PC-3 (cell line): ENCODE data around the gene LRP5.

Source experiments
- CTCF ChIP-seq: fragments of 300-600 bp; sonication (generic); conservative IDR thresholded peaks from 2 replicates; pipeline ENCODE4 v1.5.1; 2017; ENCODE audit warnings: antibody characterized with exemption, low read depth, mild to moderate bottlenecking, low read length
- EZH2phosphoT487 ChIP-seq: fragments of 300-600 bp; sonication (generic); IDR thresholded peaks from 2 replicates; pipeline ENCODE4 v1.6.1; 2018; ENCODE audit warnings: mild to moderate bottlenecking, antibody characterized with exemption, low read length, borderline replicate concordance

GRCh38 chr11:68352591-68352990 is 40.2 kb downstream of the LRP5 start:
- TF ChIP-seq CTCF (no peak), EZH2phosphoT487 (no peak)
